ENCODE measurements around the gene IDUA.

- TF ChIP-seq RAD21 (IDR thresholded peaks at IDR 0.05; ENCODE audit: low read length) (no peak), CTCF (conservative IDR thresholded peaks at IDR 0.05; ENCODE audit: low read depth, low read length) (no peak), RFX5 (IDR thresholded peaks at IDR 0.05; ENCODE audit: low read depth, low read length) (no peak), POLR2A (IDR thresholded peaks at IDR 0.05; ENCODE audit: low read depth, low read length) (no peak), MXI1 (IDR thresholded peaks at IDR 0.05; ENCODE audit: borderline replicate concordance, low read depth, low read length) (no peak), SMC3 (IDR thresholded peaks at IDR 0.05; ENCODE audit: low read depth, low read length) (no peak), USF2 (IDR thresholded peaks at IDR 0.05; ENCODE audit: low read depth, low read length) (no peak), BHLHE40 (IDR thresholded peaks at IDR 0.05; ENCODE audit: low read depth, low read length) (no peak), CEBPB (IDR thresholded peaks at IDR 0.05; ENCODE audit: low read depth, low read length) (no peak), MAZ (IDR thresholded peaks at IDR 0.05; ENCODE audit: borderline replicate concordance, low read depth, low read length) (no peak), MAFK (IDR thresholded peaks at IDR 0.05; ENCODE audit: low read depth, low read length) (no peak), FOS (IDR thresholded peaks at IDR 0.05; ENCODE audit: low read depth, low read length) (no peak), RCOR1 (IDR thresholded peaks at IDR 0.05; ENCODE audit: insufficient replicate concordance, low read length) (no peak)
Observed at GRCh38 chr4:946517-947471, 40.0 kb upstream of the IDUA start.
